Osteoblast (primary cell): ENCODE data around the gene GZMM. TPM values are rescaled to one million over a fixed set of nuclear protein-coding genes. Genes with fewer than 3 reads are reported as not detected.
A peak's percentile ranks its signal among the peaks of the same experiment; 100 is the strongest.

Experiments
- DNase-seq: peaks from one replicate; pipeline ENCODE4 v3.0.0; 2011; ENCODE audit warnings: low spot score, mixed read lengths; ENCODE audit not compliant: insufficient read length; ENCODE audit errors: missing footprints
- H2AFZ ChIP-seq: 2 replicates; pipeline ENCODE4 v1.6.0; 2011; ENCODE audit warnings: mild to moderate bottlenecking, low read length
- H3K27ac ChIP-seq: 2 replicates; pipeline ENCODE4 v1.5.1; 2011; ENCODE audit warnings: mild to moderate bottlenecking, low read depth, low read length, moderate library complexity
- H3K27me3 ChIP-seq: 2 replicates; pipeline ENCODE4 v1.6.0; 2012; ENCODE audit warnings: mild to moderate bottlenecking, control low read depth, inconsistent platforms, low read length, moderate library complexity; ENCODE audit not compliant: insufficient read depth
- H3K36me3 ChIP-seq: 2 replicates; pipeline ENCODE4 v1.5.1; 2011; ENCODE audit warnings: mild to moderate bottlenecking, low read length, control low read depth, moderate library complexity; ENCODE audit not compliant: insufficient read depth
- H3K4me1 ChIP-seq: 2 replicates; pipeline ENCODE4 v1.5.1; 2011; ENCODE audit warnings: mild to moderate bottlenecking, low read length, control low read depth, moderate library complexity; ENCODE audit not compliant: insufficient read depth
- H3K4me2 ChIP-seq: 2 replicates; pipeline ENCODE4 v1.6.0; 2011; ENCODE audit warnings: mild to moderate bottlenecking, low read length; ENCODE audit not compliant: insufficient read depth
- H3K4me3 ChIP-seq: fragments of 200-600 bp; sonication (generic); 3 replicates; pipeline ENCODE4 v1.5.1; 2012; ENCODE audit warnings: mild to moderate bottlenecking, low read length, inconsistent platforms; ENCODE audit not compliant: insufficient read depth
- H3K79me2 ChIP-seq: 2 replicates; pipeline ENCODE4 v1.6.0; 2012; ENCODE audit warnings: mild to moderate bottlenecking, low read length, control low read depth, inconsistent platforms; ENCODE audit not compliant: insufficient read depth
- H3K9me3 ChIP-seq: 2 replicates; pipeline ENCODE4 v1.5.1; 2011; ENCODE audit warnings: low read depth, low read length, control low read depth
- H4K20me1 ChIP-seq: 2 replicates; pipeline ENCODE4 v1.6.0; 2012; ENCODE audit warnings: mild to moderate bottlenecking, low read length, control low read depth; ENCODE audit not compliant: insufficient read depth
- total RNA-seq: library from RNA; depleted of rRNA; stranded (reverse); fragments of >200 nt; gene quantifications from 2 replicates; pipeline ENCODE4 v1.2.3, GENCODE V29; 2012
- TF ChIP-seq, protein P1 (sequence below): IDR thresholded peaks from 2 replicates; pipeline ENCODE4 v1.5.1; 2011; ENCODE audit warnings: mild to moderate bottlenecking, low read depth, low read length, moderate library complexity; ENCODE audit errors: extremely low read depth

The GZMM gene
- total RNA-seq, 1 donor, result under 0.01 TPM

DNA sequence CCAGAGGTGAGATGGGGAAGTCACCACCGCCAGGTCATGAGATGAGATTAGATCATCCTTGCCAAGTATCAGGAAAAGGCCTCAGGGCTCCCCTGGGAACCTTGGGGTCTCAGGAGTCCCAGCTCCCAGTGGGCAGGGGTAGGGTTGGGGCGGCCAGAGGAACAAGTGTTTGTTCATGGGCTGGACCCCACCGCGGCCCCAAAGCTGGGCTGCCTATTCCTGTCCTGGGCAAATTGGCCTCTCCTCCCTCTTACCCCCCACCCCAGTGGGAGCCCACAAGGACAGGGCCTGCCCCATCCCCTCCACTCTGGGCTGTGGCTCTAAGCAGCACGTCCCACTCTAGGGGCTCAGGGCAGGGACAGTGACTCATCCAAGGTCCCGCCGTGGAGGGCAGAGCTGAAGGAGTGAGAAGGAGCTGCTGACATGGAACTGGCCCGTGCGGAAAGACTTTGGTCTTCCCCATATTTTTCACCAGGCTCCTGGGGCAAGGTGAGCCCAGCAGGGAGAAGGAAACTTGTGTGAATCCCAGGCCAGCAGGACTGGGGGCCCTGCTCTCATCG, 41.8 kb downstream of the GZMM start:
- Histone ChIP-seq H2AFZ (no peak overlapping the region), H3K4me3 (no peak overlapping the region), H3K27ac (no peak overlapping the region), H3K36me3 (peaks cover 13% of the 10 kb centered on the region), H3K4me1 (peaks cover 34% of the 10 kb centered on the region), H3K27me3 (peaks cover 15% of the 10 kb centered on the region), H3K9me3 (no peaks in the 10 kb centered on the region), H3K79me2 (peaks cover 12% of the 10 kb centered on the region), H3K4me2 (no peak overlapping the region), H4K20me1 (peaks cover 40% of the 10 kb centered on the region)
- TF ChIP-seq, protein P1, sequence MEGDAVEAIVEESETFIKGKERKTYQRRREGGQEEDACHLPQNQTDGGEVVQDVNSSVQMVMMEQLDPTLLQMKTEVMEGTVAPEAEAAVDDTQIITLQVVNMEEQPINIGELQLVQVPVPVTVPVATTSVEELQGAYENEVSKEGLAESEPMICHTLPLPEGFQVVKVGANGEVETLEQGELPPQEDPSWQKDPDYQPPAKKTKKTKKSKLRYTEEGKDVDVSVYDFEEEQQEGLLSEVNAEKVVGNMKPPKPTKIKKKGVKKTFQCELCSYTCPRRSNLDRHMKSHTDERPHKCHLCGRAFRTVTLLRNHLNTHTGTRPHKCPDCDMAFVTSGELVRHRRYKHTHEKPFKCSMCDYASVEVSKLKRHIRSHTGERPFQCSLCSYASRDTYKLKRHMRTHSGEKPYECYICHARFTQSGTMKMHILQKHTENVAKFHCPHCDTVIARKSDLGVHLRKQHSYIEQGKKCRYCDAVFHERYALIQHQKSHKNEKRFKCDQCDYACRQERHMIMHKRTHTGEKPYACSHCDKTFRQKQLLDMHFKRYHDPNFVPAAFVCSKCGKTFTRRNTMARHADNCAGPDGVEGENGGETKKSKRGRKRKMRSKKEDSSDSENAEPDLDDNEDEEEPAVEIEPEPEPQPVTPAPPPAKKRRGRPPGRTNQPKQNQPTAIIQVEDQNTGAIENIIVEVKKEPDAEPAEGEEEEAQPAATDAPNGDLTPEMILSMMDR, result no peak
- DNase-seq, result no peak

DNA sequence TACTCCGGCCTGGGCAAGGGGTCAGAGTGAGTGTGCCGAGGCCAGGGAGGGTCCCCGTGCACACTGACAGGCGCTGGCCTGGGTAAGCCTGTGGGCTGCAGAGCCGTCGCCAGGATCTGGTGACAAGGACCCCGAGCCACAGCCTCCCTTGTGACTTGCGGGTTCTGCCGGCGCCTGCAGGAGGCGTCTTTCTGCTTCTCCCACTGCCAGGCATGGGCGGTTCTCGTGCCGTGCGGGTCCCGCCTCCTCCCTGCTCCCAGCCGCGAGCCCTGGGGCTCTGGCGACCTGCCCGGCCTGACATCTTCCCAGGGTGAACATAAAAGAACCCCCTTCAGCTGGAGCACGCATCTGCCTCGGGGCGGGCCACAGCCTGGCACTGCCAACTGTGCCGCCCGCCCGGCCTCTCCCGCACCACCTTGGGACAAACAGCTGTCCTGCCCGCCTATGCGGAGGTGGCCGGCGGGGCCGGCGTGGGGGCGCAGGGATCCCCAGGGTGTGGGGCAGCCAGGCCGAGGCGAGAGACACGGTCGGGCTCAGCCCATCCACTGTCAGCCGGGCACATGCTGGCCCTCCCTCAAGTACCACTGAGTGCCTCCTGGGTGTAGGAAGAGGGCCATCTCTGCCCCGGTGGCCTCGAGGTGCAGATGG, 44.4 kb downstream of the GZMM start:
- TF ChIP-seq, protein P1, result peak; percentile 57
- Histone ChIP-seq H3K9me3 (no peaks in the 10 kb centered on the region), H3K4me1 (peaks cover 26% of the 10 kb centered on the region), H3K36me3 (peaks cover 3% of the 10 kb centered on the region), H2AFZ (no peak overlapping the region), H3K79me2 (no peaks in the 10 kb centered on the region), H3K4me3 (peak overlapping the region; percentile 43), H3K4me2 (peak overlapping the region; percentile 48), H4K20me1 (peaks cover 34% of the 10 kb centered on the region), H3K27ac (no peak overlapping the region), H3K27me3 (peaks cover 23% of the 10 kb centered on the region)
- peak; percentile 99 for DNase-seq

DNA sequence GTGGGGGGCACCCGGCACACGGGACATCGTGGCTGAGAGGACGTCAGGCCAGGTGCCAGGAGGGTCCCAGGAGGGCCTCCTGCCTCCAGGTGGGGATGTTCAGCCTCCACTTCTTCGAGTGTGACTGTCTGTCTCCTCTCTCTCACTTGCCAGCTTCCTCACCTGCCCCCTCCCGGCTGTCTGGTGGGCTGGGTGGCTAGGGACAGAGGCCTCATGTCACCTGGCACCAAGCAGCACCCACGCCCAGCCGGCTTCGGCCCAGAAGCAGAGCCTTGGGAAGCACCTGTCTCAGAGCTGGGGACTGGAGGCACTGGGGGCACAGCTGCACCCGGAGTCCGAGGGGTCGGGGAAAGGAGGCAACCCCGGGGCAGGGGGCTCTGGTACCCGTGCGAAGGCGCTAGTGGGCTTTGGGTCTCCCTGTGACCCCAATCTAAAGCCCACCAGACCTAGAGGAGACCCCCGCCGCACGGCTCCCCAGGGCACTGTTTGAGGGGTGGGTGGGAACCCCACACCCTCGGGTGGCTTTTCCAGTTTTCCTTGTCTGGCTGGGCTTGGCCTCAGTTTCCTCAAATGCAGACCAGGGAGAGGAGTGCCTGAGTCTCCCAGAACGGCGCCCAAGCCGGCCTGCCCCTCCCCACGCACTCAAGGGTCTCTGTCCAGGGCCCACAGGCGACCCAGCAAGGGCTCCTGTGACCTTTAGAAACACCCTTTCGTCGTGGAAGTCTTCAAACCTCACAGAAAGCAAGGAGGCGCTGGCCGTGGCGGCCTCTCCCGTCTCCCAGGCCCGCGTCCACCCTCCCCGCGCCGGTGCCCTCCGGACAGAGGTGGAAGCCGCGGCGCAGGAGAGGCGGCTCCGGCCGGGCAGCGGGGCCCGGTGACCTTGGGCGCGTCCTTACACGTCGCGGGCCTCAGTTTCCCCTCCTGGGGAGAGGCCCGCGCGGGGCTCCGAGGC, 45.2 kb downstream of the GZMM start:
- no peak for DNase-seq
- TF ChIP-seq, protein P1, result no peak
- Histone ChIP-seq H3K27me3 (peaks cover 23% of the 10 kb centered on the region), H2AFZ (no peak overlapping the region), H3K9me3 (no peaks in the 10 kb centered on the region), H3K4me2 (peak overlapping the region; percentile 48), H3K4me1 (peaks cover 18% of the 10 kb centered on the region), H3K36me3 (no peaks in the 10 kb centered on the region), H3K27ac (no peak overlapping the region), H3K79me2 (no peaks in the 10 kb centered on the region), H3K4me3 (no peak overlapping the region), H4K20me1 (peaks cover 27% of the 10 kb centered on the region)
